KMS-11 (cell line): ENCODE data around the gene PRDM10.
"Not testable (repeated sequence)": the region's sequence is repeated elsewhere in the genome, so short reads cannot be mapped to it uniquely, and the experiment has no call there.

Experiments
- H2AFZ ChIP-seq: fragments of 200-600 bp; sonication (generic); 2 replicates; pipeline ENCODE4 v1.6.1; 2016; ENCODE audit warnings: antibody characterized with exemption, mixed run types, low read depth
- H3K27ac ChIP-seq: fragments of 200-600 bp; sonication (generic); 2 replicates; pipeline ENCODE4 v1.6.1; 2016; ENCODE audit warnings: mild to moderate bottlenecking, mixed run types
- H3K27me3 ChIP-seq: fragments of 200-600 bp; sonication (generic); 2 replicates; pipeline ENCODE4 v1.6.1; 2017; ENCODE audit warnings: mild to moderate bottlenecking, low read depth, mixed run types, moderate library complexity; ENCODE audit not compliant: insufficient read depth
- H3K36me3 ChIP-seq: fragments of 200-600 bp; sonication (generic); 2 replicates; pipeline ENCODE4 v1.6.1; 2017; ENCODE audit warnings: mild to moderate bottlenecking, mixed run types; ENCODE audit not compliant: insufficient read depth
- H3K4me1 ChIP-seq: fragments of 200-600 bp; sonication (generic); 2 replicates; pipeline ENCODE4 v1.6.1; 2016; ENCODE audit warnings: mild to moderate bottlenecking, low read depth, mixed run types; ENCODE audit not compliant: poor library complexity, severe bottlenecking
- H3K4me2 ChIP-seq: fragments of 200-600 bp; sonication (generic); 2 replicates; pipeline ENCODE4 v1.7.0; 2016; ENCODE audit warnings: mild to moderate bottlenecking, mixed run types
- H3K4me3 ChIP-seq: fragments of 200-600 bp; sonication (generic); IDR thresholded peaks from 2 replicates; pipeline ENCODE4 v1.6.1; 2017; ENCODE audit warnings: low read depth, low read length, mixed read lengths; ENCODE audit not compliant: insufficient read depth
- H3K79me2 ChIP-seq: fragments of 200-600 bp; sonication (generic); 2 replicates; pipeline ENCODE4 v1.6.1; 2016; ENCODE audit warnings: low read depth, mixed run types; ENCODE audit not compliant: insufficient read depth
- H3K9ac ChIP-seq: fragments of 200-600 bp; sonication (generic); 2 replicates; pipeline ENCODE4 v1.6.1; 2016; ENCODE audit warnings: mild to moderate bottlenecking, mixed run types
- H4K20me1 ChIP-seq: fragments of 200-600 bp; sonication (generic); 2 replicates; pipeline ENCODE4 v1.6.1; 2016; ENCODE audit warnings: mild to moderate bottlenecking, mixed run types; ENCODE audit not compliant: insufficient read depth
- CTCF ChIP-seq: fragments of 200-600 bp; sonication (generic); conservative IDR thresholded peaks from 2 replicates; pipeline ENCODE4 v1.6.1; 2017; ENCODE audit warnings: low read depth, mild to moderate bottlenecking, antibody characterized with exemption, low read length, moderate library complexity, mixed read lengths

Gene PRDM10

GRCh38 chr11:130024361-130024760, 21.7 kb upstream of the PRDM10 start:
- Histone ChIP-seq H3K36me3 (no peaks in the 10 kb centered on the region), H3K9ac (no peak overlapping the region), H2AFZ (no peak overlapping the region), H3K27me3 (no peaks in the 10 kb centered on the region), H3K79me2 (no peaks in the 10 kb centered on the region), H4K20me1 (no peaks in the 10 kb centered on the region), H3K4me2 (no peak overlapping the region), H3K27ac (no peak overlapping the region), H3K4me1 (peaks cover 7% of the 10 kb centered on the region), H3K4me3 (no peak overlapping the region)
- no peak for TF ChIP-seq CTCF

- Histone ChIP-seq H3K4me1 (no peaks in the 10 kb centered on the region), H2AFZ (no peak overlapping the region), H4K20me1 (no peaks in the 10 kb centered on the region), H3K79me2 (no peaks in the 10 kb centered on the region), H3K36me3 (no peaks in the 10 kb centered on the region), H3K4me2 (no peak overlapping the region), H3K27me3 (no peaks in the 10 kb centered on the region), H3K9ac (no peak overlapping the region), H3K4me3 (no peak overlapping the region), H3K27ac (no peak overlapping the region)
- TF ChIP-seq CTCF = no peak
Observed at GRCh38 chr11:130023204-130023603, 20.6 kb upstream of the PRDM10 start.

- Histone ChIP-seq H3K4me3 (no peak overlapping the region), H3K4me1 (no peaks in the 10 kb centered on the region), H4K20me1 (no peaks in the 10 kb centered on the region), H3K36me3 (no peaks in the 10 kb centered on the region), H2AFZ (no peak overlapping the region), H3K4me2 (no peak overlapping the region), H3K27me3 (no peaks in the 10 kb centered on the region), H3K9ac (no peak overlapping the region), H3K79me2 (no peaks in the 10 kb centered on the region), H3K27ac (no peak overlapping the region)
- TF ChIP-seq CTCF = no peak
Observed at GRCh38 chr11:130022799-130023198, 20.2 kb upstream of the PRDM10 start.

- H3K9ac ChIP-seq, H3K4me2 ChIP-seq, H3K36me3 ChIP-seq, H3K27me3 ChIP-seq, H3K27ac ChIP-seq, H3K4me3 ChIP-seq, H4K20me1 ChIP-seq, H3K79me2 ChIP-seq, H3K4me1 ChIP-seq, H2AFZ ChIP-seq: not testable (repeated sequence)
Observed at GRCh38 chr11:130021606-130022005, 19.0 kb upstream of the PRDM10 start.

GRCh38 chr11:130020323-130020722, 17.7 kb upstream of the PRDM10 start:
- no peaks in the 10 kb centered on the region for H4K20me1 ChIP-seq
- H3K9ac ChIP-seq = no peak overlapping the region
- no peak overlapping the region for H3K27ac ChIP-seq
- no peak overlapping the region for H2AFZ ChIP-seq
- H3K4me2 ChIP-seq = no peak overlapping the region
- H3K4me3 ChIP-seq = no peak overlapping the region
- TF ChIP-seq CTCF = no peak
- no peaks in the 10 kb centered on the region for H3K36me3 ChIP-seq
- H3K4me1 ChIP-seq = no peaks in the 10 kb centered on the region
- no peaks in the 10 kb centered on the region for H3K79me2 ChIP-seq
- H3K27me3 ChIP-seq = no peaks in the 10 kb centered on the region

GRCh38 chr11:130015846-130016245, 13.2 kb upstream of the PRDM10 start:
- H2AFZ ChIP-seq, H3K4me1 ChIP-seq, H3K27ac ChIP-seq, H3K36me3 ChIP-seq, H3K9ac ChIP-seq, H4K20me1 ChIP-seq, H3K79me2 ChIP-seq, H3K27me3 ChIP-seq, H3K4me2 ChIP-seq, H3K4me3 ChIP-seq: not testable (repeated sequence)
